AG20443 (cell line): ENCODE results near the gene SCYGR5.
"Not testable (repeated sequence)": the region's sequence is repeated elsewhere in the genome, so short reads cannot be mapped to it uniquely, and the experiment has no call there.

Experiments
- DNase-seq: peaks from one replicate; pipeline ENCODE4 v3.0.0; 2012; ENCODE audit warnings: low spot score, mixed read lengths

Gene SCYGR5, protein sequence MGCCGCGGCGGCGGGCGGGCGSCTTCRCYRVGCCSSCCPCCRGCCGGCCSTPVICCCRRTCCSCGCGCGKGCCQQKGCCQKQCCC

DNA sequence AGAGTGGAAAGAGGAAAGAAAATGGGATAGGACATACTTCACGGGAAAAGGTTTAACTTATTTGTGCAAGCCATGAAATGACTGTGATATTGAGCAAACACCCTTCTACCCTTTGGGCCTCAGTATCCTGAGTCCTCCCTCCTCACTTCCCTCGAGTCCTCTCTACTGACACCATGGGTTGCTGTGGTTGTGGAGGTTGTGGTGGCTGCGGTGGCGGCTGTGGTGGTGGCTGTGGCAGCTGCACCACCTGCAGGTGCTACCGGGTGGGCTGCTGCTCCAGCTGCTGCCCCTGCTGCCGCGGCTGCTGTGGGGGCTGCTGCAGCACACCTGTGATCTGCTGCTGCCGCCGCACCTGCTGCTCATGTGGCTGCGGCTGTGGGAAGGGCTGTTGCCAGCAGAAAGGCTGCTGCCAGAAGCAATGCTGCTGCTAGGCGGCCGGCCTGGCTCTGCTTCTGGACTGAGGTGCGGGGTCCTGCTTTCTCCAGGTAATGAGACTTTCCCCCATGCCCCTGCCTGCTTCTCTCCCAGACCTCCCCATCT lies at the start of gene SCYGR5:
TSS of gene SCYGR5 (plus strand) at position 174 of the 540 bp plus-strand sequence. CDS start at position 174, 0 bp downstream.
- DNase-seq: not testable (repeated sequence)

DNA sequence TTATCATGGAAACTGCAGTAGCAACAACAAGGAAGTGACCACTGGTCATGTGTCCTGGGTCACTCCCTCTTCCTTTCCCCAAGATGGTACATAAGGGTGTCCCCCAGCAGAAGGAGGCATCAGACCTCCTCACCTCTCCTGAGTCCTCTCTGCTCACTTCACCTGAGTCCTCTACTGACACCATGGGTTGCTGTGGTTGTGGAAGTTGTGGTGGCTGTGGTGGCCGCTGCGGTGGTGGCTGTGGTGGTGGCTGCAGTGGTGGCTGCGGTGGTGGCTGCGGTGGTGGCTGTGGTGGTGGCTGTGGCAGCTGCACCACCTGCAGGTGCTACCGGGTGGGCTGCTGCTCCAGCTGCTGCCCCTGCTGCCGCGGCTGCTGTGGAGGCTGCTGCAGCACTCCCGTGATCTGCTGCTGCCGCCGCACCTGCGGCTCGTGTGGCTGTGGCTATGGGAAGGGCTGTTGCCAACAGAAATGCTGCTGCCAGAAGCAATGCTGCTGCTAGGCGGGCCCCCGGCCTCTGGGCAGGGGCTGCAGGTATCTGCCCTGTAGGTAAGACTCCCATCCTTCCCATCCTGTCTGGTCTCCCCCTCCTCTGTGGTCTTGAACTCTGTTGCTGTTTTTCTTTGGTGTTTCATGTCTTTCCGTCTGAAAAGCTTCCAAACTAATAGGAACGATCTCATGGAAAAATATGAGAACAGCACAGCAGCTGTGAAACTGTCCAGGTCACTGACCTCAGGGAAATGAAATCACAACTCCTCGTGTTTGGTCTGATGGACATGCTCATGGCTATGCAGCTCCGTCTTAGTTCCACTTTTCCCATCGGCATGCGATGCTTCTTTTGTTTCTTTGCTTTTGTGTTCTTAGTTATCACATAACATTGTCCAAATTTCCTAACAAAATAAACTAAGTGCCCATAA lies 49.0 kb upstream of the SCYGR5 start, which contains the start of gene SCYGR4:
TSS of gene SCYGR4 (plus strand) at position 183 of the 915 bp plus-strand sequence. CDS start at position 183, 0 bp downstream.
- DNase-seq: no peak

DNA sequence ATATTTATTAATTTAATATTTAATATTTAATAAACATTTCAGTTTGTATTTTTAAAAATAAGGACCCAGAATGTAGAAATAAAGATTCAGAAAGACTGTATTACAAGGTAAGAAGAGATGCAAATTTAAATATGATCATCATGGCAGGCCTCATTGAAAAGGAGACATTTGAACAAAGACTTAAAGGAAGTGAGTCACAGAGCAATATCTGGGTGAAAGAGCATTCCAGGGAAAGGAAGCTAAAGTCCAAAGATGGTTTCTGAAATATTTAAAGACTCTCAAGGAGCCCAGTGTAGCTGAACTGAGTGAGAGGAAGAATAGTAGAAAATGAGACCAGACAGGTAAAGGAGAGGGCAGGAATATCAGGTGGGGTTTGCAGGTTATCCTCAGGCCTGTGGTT lies 43.4 kb upstream of the SCYGR5 start:
- peak; percentile 36 for DNase-seq

DNA sequence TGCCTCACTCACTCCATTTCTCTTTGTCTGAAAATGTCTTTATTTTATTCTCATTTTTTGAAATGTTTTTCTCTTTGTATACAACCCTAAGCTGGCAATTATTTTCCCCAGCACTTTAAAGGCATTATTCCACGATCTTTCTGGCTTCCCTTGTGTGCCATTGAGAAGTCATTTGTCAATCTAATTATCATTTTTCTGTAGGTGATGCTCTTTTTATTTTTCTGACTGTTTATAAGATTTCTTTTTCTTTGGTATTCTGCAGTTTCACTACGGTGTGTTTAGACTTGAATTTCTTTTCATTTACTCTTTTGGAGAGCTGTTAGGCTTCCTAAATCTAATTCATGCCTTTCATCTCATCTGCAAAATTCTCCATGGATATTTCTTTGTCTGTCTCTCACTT lies 41.2 kb upstream of the SCYGR5 start:
- no peak for DNase-seq

DNA sequence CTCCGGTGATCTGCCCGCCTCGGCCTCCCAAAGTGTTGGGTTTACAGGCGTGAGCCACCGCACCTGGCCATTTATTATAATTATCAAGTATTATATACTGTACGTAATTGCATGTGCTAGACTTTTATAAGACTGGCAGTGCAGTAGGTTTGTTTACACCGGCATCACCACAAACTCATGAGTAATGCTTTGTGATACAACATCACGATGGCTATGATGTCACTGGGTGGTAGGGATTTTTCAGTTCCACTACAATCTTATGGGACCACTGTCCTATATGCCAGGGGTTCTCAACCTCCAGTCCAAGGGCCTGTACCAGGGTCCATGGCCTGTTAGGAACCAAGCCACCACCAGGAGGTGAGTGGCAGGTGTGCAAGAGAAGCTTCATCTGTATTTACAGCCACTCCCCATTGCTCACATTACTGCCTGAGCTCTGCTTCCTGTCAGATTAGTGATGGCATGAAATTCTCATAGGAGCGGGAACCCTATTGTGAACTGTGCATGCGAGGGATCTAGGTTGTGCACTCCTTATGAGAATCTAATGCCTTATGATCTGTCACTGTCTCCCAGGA lies 39.9 kb upstream of the SCYGR5 start:
- no peak for DNase-seq

DNA sequence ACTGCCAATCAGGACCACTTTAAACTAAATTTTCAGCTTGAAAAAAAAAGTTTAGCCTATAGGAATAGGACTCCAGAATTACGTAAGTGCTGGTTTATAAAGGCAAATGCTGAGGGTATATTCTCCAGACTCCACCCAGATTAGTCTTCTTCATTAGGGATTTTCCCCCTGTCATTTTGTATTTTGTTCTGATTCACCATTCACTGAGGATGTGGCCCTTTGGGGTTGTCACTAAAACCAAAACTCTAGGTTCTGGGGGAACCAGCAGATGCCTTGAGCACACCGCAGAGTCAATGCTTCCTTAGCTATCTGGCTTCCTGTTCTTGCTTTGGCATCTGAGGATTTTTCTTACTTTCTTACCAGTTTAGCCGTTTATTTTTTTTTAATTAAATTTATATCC lies 38.8 kb upstream of the SCYGR5 start:
- no peak for DNase-seq

DNA sequence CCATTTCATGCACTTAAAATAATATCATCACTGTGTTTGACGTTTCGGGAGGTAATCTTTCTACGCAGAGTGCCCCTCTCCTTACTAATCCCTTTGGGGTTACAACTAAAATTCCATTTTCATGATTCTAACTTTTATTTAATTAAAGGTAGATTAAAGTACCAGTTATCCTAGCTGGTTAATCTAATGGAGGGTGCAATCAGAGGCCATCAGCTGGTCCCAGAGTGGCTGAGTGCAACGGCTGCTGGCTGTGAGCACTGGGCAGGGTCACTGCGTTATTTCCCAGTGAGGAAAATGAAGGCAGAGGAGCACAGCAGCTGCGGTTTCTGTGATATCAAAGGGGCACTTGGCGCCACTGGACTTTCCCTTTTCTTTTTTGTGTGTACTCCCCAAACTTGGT lies 37.2 kb upstream of the SCYGR5 start:
- DNase-seq: no peak

DNA sequence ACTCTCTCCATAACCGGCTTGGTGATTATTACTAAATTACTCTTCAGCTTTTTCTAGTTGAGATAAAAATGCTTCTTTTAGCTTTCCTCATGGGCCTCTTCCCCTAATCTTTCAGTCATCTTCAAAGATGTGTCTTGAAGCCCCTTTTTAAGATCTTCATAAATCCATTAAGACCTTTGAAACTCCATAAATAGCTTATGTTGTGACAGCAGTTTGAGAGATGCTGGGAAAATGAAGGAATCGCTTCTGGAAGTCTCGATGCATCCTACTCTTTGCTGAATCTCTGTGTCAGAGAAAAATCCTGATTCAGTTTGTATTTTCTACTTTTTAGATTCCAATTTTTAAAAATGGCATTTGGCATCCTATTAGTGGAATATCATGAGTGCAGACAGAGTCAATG lies 36.3 kb upstream of the SCYGR5 start:
- no peak for DNase-seq

DNA sequence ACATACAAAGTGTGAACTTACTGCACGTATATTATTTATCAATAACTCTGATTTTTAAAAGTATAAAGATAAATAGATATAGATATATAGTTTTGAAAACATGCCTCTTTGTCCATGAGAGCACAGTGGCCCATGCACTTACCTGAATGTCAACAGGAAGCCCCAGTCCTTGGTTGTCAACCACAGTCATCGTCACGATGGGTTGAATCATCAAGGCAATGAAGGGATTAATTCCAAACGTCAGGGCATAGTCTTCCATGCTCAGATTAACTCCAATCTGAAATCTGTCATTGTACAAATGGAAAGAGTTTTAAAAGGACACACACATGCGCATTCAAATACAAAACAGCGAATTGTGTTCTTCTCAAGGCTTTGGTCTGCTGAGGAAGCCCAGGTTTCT lies 33.8 kb upstream of the SCYGR5 start:
- no peak for DNase-seq

DNA sequence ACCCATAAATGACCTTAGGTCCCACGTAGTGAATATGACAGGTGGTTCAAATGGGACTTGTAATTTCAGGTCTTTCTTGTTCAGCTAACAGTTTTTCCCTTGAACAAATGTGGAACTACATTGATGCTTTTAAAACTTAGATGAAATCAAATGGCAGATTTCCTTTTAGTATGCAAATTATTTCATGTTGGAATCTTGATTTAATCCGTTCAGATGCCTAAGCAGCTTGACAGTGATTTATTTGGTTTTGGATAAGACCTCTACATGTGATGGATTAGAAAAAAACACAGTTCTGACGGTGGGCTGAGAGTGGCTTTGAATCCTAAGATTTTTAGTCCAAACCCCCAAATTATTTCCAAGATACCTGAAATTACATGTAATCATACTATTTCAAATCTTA lies 32.4 kb upstream of the SCYGR5 start:
- no peak for DNase-seq

DNA sequence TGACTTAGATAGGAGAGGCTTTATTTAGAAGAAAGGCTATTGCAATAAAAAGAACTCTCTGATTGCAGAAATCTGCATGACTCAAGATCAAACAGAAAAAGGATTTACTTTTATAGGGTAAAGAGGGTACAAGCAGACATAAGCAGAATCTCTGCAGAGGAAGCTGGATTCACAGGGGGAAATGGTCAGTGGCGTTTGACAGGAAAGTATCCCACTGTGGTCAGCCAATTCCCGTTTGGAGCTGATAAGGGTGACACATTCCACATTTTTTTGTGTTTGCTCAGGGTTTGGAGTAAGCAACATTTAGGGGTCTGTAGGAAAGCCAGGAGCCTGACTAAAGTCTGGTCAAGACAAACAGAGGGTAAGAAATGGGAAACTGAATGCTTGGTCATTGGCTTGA lies 23.9 kb upstream of the SCYGR5 start:
- no peak for DNase-seq

DNA sequence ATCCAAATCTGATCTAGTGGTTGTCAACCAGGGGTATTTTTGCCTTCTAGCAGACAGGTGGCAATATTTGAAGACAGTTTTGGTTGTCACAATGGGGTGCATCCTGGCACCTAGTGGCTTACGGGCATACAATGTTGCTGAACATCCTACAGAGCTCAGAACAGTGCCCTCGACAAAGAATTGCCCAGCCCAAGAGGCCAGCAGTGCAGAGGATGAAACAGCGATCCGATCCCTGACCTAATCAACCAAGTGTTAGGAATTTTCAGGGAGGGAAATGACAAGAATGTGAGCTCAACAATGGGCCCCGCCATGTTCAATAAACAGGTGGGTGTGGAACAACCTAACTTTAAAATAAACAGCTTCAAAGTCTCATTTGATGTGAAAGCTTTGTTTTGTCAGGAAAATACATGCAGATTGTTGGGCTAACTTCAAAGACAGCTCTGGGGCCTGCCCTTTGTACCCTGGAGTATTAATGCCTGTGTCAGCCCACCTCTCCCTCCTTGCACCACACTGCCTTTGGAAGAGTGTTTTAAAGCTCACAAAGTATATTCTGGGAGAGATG lies 22.5 kb upstream of the SCYGR5 start:
- no peak for DNase-seq

DNA sequence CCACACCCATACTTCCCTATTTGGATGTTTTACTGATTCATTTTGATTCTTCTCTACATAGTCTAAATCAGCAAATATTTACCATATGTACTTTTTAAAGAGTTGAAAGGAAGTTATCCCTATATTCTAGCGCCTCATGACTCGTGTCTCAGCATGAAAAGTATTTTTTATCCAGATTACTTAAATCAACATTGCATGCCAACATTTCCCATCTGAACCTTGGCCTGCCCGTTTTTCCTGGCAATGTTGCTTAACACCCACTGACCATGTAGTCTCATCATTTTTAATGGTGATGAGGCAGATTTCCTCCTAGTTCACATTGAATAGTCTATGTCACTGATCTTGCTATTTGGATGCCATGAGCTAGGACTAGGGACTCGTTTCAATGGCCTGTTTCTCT lies 13.2 kb upstream of the SCYGR5 start:
- DNase-seq: no peak

DNA sequence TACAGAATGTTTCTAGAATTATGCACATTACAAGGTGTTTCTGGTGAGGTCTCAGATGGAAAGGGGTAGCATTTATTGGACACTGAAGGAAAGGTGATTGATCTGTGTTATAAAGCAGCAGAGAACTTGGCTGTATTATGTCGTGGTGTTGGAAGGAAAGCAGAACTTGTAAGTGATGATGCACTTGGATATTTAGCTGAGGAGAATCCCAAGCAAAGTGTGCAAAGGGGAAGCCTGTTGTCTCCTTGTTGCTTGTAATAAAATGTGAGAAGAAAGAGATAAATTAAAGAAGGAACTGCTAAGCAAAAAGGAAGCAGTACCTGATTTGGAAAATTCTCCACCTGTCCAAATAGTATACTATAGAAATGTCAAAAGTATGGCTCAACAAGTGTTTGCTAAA lies 12.2 kb upstream of the SCYGR5 start:
- no peak for DNase-seq

DNA sequence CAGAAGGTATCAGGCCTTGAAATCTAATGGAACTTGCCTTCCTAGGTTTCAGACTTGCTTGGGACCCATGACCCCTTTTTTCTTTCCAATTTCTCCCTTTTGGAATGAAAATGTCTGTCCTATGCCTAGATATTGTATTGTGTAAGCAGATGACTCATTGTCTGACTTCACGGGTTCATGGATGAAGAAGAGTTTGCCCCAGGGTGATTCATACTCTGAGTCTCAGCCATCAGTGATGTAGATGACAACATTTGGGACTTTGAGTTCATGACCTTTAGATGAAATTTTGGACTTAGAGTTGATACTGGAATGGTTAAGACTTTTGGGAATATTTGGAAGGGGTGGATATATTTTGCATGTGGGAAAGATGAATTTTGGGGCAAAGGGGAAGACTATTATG lies 11.2 kb upstream of the SCYGR5 start:
- DNase-seq: peak; percentile 89

DNA sequence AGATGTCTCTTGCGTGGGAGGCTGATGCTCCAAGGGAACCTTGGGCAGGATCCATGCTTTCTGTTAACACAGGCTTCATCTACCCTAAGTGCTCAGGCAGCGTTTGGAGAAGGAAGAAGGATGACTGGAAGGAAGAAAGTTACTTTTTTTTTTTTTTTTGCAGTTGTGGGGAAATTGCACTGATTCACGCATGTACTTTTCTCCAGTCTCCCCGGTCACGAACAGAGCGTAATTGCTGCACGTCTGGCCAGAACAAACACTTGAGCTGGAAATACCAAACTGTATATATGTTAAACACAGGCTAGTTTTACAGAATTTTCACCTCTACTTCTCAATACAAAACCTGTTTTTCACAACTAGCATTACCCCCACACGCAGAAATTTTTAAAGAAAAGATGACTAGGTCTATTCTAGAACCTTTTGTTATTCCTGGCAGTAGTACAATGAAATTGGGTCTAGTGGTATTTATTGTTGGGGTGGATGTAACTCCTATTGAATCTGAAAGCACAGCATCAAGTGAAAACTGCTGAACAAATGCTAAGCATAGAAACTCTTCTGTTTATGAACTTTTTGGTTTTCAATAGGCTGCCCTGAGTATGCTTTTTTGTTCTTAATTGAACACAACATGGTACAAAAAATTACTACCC lies 9.3 kb upstream of the SCYGR5 start:
- DNase-seq: no peak

DNA sequence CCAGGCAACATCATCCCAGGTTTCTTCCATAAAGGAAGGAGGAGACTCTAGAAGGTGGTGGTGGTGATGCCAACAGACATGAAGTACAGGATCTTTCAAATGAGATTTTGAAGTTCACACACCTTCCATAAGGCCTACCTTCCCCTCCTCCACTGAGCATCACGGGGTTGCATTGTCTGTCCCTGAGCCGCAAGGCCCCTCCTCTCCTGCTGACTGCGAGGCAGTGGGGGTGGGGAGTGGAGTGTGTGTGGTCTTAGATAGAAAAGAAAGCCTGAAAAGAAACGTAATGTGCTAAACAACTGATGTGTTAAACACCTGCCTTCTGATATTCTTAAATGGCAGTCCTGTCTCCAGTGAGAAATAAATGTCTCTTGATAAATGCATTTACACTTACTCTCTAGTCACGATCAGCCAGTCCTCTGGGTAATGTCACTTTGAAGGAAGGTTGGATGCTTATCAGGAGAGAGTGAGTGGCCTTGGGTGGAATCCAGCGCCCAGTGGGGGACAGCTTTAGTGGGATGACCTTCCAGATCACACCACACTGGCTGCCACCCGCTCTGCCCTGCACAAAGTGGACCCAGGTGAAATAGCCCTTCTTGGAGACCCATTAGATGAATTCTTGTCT lies 5.5 kb upstream of the SCYGR5 start:
- DNase-seq: no peak

DNA sequence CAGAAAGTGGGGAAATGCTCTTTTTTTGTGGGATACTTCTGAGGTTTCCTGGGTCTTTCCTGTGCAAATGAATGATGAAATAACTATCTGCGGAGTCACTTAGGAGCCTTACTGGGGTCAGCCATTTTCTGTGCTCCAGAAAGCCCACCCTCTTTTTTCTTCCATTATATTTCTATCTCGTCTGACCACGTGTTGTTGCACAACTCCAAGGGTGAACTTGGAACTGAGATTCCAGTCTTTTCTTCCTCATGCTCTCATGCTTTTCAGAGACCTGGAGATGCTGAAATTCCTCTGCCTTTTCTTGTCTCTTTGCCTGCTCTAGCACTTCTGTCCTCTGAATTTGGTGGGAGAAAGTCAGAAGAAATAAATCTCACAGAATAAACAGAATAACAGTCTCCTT lies 4.8 kb upstream of the SCYGR5 start:
- DNase-seq: no peak

DNA sequence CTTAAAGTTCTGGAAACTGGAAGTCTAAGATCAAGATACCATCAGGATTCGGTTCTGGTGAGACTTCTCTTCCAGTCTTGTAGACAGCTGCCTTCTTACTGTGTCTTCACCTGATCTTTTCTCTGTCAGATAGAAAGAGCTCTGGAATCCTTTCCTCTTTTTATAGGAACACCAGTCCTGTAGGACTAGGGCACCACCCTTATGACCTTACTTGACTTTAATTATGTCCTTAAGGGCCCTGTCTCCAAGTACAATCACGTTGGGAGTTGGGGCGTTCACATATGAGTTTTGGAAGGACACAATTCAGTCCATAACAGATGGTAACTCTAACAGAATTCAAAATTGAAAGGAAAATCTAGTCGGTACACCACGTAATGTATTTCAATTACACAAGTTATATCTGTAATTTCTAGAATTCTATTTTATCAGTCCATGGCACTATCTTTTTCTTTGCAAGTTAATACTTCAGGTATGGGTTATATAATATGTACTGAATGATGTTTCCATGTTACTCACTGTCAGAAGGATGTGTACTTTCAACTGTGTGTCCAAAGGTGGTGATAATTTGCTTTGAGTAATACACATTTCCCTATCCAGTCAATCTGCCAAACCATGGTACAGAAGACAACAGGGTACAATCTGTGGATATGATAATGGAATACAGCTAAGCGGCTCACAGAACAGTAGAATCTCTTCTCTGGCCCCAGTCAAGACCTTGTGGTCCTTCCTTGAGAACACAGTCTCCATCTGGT lies 1.2 kb upstream of the SCYGR5 start:
- DNase-seq: no peak

DNA sequence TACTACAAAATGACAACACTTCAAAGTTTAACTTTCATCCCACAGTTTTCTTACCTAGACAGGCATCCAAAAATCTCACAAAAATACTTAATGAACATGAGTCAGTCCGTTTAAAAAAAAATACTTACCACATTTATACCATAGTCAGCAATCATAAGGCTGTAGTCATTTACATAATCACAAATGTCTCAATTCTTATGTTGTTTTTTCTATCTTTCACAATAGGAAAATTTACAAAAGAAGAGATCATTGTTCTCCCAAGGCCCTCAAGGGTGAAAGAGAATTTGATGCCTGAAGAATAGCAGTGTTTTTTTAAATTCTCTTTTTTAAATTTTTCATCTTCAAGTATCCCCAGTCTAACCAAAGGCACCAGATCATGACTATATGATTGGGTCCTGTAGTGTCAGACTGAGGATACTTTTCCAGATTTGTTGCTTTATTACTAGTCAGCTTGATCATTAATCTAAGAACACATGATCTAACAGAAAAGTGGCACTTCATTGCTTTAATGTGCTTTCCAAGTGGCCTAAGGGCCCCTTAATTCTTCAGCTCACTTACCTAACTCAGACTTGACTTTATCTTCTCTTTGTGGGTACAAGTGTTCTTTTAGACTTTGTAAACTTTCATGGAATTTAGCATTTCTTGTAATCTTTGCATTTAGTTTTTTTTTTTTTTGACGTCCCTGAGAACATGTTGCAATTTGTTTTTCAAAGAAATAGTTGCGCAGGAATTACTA lies 4.7 kb downstream of the SCYGR5 start:
- no peak for DNase-seq
